Stimulated activated naive CD8-positive, alpha-beta T cell treated with anti-CD3 and anti-CD28 coated beads, Interleukin-15, Interleukin-2, amounts not matched to agents 100 U/mL and 50 U/mL, for 24 hours (primary cell): ENCODE data around the gene BORCS5.
"Not testable (repeated sequence)": the region's sequence is repeated elsewhere in the genome, so short reads cannot be mapped to it uniquely, and the experiment has no call there.

Experiments
- ATAC-seq: fragments of 150-1000 bp; cut with Tn5 transposase; one replicate; pipeline ENCODE4 v1.10.0; 2021
- DNase-seq: peaks from one replicate; pipeline ENCODE4 v3.0.0; 2021

The BORCS5 gene

DNA sequence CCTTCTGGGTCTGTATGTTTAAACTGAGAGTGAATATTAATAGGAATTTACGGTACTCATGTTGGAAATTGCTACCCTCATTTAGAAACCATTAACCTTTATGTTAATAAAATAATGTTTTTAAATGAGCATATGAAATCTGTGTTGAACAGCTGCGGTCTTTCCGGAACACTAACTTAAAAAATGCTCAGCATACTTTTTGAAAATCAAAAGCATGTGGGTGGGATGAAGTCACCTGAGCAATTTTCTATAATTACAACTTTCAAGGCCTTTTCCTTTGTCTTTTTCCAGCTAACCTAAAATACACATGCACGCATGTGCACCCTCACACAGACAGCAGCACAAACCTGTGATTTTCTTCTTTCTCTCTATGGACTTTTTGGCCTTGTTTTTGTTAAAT, 39.8 kb downstream of the BORCS5 start:
- DNase-seq = no peak
- ATAC-seq = no peak

- DNase-seq = no peak
Observed at GRCh38 chr12:12397184-12397583, 40.3 kb downstream of the BORCS5 start.

DNA sequence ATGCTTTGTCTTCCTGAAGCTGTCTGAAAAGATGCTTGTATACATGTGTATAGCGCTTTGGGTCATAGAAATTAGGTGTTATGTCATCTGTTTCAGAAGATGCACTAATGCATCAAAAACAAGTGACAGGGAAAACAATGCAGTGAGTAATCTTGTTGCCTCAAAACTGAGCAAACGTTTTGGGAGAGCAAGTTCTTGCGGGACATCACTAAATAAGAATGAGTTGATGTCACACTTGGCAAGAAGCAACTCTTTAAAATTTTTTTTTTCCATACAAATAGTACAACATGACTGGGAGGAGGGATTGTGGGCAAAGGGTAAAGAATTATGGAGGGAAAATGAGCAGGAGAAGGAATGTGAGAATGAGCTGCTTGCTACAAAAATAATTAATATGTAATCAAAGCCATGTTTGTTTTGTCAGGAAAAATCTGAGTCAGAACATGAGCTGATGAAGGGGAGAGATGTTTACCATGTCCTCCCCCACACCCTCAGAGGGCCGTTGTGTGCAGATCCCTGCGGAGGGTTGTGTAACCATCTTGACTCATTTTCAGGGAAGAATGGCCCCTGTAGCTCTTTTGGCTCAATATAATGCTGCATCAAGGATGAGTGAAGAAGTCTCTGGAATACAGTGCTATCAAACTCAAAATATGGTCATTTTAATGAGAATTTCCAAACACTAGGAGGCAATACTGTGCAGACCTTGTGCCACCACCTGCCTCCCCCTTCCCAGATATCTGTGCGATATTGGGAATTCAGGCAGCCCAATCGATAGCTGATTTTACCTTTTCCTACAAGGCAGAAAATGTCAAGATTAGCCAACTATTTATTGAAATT, 41.4 kb downstream of the BORCS5 start:
- no peak for ATAC-seq
- DNase-seq = no peak

More at GRCh38 chr12:12397184-12397583, 40.3 kb downstream of the BORCS5 start:
- no peak for ATAC-seq

- DNase-seq (no peak), ATAC-seq (no peak)
Observed at GRCh38 chr12:12399161-12399560, 42.3 kb downstream of the BORCS5 start.

DNA sequence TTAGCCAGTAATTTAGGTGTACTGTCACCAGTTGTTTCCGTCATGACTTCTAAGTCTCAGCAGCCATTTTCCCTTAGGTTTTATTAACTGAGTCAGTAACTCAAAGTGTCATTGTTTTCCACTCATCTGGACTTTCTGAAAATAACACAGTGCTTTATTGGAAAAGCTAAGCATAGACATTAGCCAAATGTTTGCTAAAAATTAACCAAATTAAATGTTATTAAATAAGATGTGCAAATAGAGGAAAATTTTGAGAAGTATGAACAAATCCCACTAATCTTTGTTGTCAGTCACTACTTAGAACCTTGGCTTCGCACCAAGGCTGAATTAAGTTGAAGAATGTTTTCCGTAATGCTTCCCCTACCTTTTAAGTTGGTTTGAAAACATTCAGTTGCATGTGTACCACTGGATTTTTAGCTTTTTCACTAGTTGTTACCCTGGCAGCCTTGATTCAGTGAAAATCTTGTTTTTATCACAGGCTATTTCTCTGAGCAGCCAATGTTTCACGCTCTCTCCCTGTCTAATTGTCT, 43.0 kb downstream of the BORCS5 start:
- DNase-seq (no peak), ATAC-seq (no peak)

DNA sequence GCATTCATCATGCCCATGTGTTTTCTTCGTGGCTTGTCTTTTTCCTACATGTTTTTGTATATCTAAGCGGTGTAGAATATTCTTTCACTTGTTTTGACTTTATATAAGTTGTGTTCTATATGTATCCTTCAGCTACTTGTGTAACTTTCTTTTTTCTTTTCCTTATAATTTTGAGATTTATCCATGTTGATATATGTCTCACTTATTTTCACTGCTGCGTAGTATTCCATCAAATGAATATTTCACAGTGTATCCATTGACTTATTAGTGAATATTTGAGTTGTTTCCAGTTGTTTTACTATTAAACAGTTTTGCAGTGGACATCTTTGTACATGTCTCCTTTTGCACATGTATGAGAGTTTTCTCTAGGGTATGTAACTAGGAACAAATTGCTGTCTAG, 43.9 kb downstream of the BORCS5 start:
- ATAC-seq (no peak), DNase-seq (no peak)

- ATAC-seq (no peak), DNase-seq (no peak)
Observed at GRCh38 chr12:12403264-12404248, 46.7 kb downstream of the BORCS5 start.

- no peak for ATAC-seq
- DNase-seq = no peak
Observed at GRCh38 chr12:12404297-12404696, 47.4 kb downstream of the BORCS5 start.

DNA sequence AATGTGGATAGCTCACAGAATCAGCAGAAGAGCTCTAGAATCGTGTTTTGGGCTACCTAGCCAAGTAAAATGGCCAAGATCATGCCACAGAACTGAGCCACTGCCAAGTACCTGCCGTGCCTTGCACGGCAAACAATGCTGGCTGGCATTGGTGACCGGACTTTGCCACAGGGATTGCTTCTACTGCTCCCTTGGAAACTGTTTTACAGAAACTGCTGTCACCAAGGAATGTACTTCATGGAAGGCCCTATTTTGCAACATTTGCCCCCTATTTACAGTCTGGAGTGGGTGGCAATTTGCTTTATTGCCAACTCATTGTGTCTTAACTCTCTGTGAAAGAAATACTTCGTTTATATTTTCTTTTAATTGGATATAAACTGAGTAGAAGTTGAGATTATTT, 49.0 kb downstream of the BORCS5 start:
- DNase-seq (no peak), ATAC-seq (no peak)

DNA sequence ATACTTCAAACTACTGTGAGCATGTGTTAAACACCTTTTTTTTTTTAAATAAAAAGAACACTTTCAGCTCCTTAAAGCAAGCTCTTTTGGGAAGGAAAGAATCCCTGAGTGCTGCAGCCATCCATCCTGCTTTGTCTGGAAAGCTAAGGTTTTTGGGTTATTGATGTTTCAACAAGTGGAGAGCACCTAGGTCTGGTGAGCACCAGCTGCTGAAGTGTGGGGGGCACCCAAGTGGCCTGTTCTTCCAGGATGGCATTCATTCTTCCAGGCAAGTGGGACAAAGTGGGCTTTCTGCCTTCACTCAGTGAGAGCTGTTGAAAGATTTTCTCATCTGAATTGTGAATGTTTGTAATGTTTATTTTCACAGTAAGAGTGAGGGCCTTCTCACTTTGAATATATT, 49.9 kb downstream of the BORCS5 start:
- ATAC-seq (no peak), DNase-seq (no peak)

DNA sequence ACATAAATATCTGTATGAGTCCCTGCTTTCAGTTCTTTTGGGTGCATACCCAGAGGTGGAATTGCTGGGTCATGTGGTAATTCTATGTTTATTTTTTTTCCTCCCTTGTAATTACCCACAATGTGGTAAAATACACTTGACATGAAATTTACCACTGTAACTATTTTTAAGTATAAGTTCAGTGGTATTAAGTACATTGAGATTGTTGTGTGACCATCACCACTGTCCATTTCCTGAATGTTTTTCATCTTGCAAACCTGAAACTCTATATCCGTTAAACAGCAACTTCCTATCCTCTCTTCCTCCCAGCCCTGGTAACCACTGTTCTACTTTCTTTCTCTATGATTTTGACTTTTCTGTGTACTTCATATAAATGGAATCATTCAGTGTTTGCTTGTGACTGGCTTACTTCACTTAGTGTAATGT, 51.4 kb downstream of the BORCS5 start:
- DNase-seq (no peak), ATAC-seq (peak; percentile 19)

DNA sequence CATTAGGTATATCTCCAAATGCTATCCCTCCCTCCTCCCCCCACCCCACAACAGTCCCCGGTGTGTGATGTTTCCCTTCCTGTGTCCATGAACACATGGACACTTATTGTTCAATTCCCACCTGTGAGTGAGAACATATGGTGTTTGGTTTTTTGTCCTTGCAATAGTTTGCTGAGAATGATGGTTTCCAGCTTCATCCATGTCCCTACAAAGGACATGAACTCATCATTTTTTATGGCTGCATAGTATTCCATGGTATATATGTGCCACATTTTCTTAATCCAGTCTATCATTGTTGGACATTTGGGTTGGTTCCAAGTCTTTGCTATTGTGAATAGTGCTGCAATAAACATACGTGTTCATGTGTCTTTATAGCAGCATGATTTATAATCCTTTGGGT, 52.5 kb downstream of the BORCS5 start:
- not testable (repeated sequence) for DNase-seq, ATAC-seq

- DNase-seq (no peak), ATAC-seq (no peak)
Observed at GRCh38 chr12:12415886-12416285, 59.0 kb downstream of the BORCS5 start.

GRCh38 chr12:12419165-12419564, 62.3 kb downstream of the BORCS5 start:
- ATAC-seq, DNase-seq: not testable (repeated sequence)

GRCh38 chr12:12423367-12423766, 66.5 kb downstream of the BORCS5 start:
- DNase-seq = no peak
- ATAC-seq = no peak

DNA sequence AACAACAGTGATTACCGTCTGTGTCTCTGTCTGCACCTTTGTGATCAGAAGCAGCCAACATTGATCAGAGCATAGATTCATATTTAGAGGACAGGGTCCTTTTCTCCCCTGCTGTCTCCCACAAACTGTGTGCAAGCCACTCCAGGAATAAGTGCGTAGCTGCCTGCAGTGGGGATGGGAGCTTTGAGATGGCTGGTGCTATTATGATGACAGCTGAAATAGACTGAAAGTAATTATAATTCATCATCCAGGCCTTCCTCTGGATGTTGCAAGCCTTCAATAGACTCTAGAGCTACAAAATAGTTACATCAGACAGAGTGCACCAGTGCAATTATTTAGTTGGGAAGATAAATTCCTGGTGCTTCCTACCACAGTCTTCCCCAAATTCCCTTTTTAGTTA, 68.1 kb downstream of the BORCS5 start:
- DNase-seq = no peak

GRCh38 chr12:12425616-12426015, 68.7 kb downstream of the BORCS5 start:
- DNase-seq (no peak), ATAC-seq (no peak)

More for the DNA sequence above, 68.1 kb downstream of the BORCS5 start:
- no peak for ATAC-seq

- ATAC-seq (no peak), DNase-seq (no peak)
Observed at GRCh38 chr12:12427568-12427967, 70.7 kb downstream of the BORCS5 start.

- peak; percentile 60 for ATAC-seq
- DNase-seq = no peak
Observed at GRCh38 chr12:12428047-12428446, 71.2 kb downstream of the BORCS5 start.

GRCh38 chr12:12428961-12429657, 72.2 kb downstream of the BORCS5 start:
- ATAC-seq = peak; percentile 25

GRCh38 chr12:12432364-12432763, 75.5 kb downstream of the BORCS5 start:
- DNase-seq (no peak), ATAC-seq (no peak)

More at GRCh38 chr12:12428961-12429657, 72.2 kb downstream of the BORCS5 start:
- no peak for DNase-seq

DNA sequence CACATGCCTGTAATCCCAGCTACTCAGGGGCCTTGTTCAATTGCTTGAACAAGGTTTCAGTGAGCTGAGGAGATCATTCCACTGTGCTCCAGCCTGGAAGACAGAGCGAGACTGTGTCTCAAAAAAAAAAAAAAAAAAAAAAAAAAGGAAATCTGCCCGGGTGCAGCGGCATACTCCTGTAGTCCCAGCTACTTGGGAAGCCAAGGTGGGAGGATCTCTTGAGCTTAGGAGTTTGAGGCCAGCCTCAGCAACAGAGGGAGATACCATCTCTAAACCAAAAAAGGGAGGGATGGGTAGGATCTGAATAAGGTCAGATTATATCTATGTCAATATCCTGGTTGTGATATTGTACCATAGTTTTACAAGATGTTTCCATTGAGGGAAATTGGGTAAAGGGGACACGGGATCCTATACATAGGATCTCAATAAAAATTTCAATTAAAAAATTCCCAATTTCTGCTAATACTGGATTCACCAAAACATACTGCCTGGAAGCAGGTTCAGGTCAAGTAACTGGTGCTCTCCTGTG, 76.4 kb downstream of the BORCS5 start:
- DNase-seq (no peak), ATAC-seq (no peak)
